PFSK-1 (cell line): ENCODE results near the gene TRIM10.

ENCODE experiments used
- FOXP2 ChIP-seq: optimal IDR thresholded peaks from 2 replicates; pipeline ENCODE3; 2011; ENCODE audit warnings: borderline replicate concordance, control low read depth, inconsistent platforms; ENCODE audit not compliant: insufficient read depth; ENCODE audit errors: extremely low read length, extremely low read depth
- POLR2AphosphoS5 ChIP-seq: IDR thresholded peaks from 2 replicates; pipeline ENCODE4 v1.6.1; 2012; ENCODE audit warnings: low read depth, mild to moderate bottlenecking, control low read depth, low read length, moderate library complexity
- SIN3A ChIP-seq: IDR thresholded peaks from 2 replicates; pipeline ENCODE4 v1.6.1; 2012; ENCODE audit warnings: mild to moderate bottlenecking, low read length, moderate library complexity, borderline replicate concordance; ENCODE audit not compliant: insufficient read depth
- TAF1 ChIP-seq: IDR thresholded peaks from 2 replicates; pipeline ENCODE4 v1.6.1; 2012; ENCODE audit warnings: low read length, control low read depth, borderline replicate concordance; ENCODE audit not compliant: insufficient read depth
- TF ChIP-seq, protein P1 (sequence below), 2 experiments: IDR thresholded peaks; 2 replicates each; pipeline versions ENCODE4 v1.6.1 to v1.8.0; 2011 to 2012; ENCODE audit warnings: low read depth in 2 of 2, low read length in 2 of 2, control low read depth in 1 of 2, inconsistent platforms in 1 of 2, mild to moderate bottlenecking in 1 of 2, moderate library complexity in 1 of 2; ENCODE audit not compliant: insufficient read depth in 1 of 2

Gene TRIM10

DNA sequence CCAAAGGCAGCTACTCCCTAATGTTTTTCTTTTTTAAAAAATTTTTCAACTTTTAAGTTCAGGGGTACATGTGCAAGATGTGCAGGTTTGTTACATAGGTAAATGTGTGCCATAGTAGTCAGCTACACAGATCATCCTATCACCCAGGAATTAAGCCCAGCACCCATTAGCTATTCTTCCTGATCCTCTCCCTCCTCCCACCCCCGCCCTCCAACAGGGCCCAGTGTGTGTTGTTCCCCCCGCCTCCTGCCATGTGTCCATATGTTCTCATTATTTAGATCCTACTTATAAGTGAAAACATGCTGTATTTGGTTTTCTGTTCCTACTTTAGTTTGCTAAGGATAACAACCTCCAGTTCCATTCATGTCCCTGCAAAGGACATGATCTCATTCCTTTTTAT is 14.8 kb upstream of the TRIM10 start:
- TF ChIP-seq TAF1 = no peak
- TF ChIP-seq POLR2AphosphoS5 = no peak
- no peak for TF ChIP-seq FOXP2
- no peak for TF ChIP-seq SIN3A
- TF ChIP-seq, protein P1, sequence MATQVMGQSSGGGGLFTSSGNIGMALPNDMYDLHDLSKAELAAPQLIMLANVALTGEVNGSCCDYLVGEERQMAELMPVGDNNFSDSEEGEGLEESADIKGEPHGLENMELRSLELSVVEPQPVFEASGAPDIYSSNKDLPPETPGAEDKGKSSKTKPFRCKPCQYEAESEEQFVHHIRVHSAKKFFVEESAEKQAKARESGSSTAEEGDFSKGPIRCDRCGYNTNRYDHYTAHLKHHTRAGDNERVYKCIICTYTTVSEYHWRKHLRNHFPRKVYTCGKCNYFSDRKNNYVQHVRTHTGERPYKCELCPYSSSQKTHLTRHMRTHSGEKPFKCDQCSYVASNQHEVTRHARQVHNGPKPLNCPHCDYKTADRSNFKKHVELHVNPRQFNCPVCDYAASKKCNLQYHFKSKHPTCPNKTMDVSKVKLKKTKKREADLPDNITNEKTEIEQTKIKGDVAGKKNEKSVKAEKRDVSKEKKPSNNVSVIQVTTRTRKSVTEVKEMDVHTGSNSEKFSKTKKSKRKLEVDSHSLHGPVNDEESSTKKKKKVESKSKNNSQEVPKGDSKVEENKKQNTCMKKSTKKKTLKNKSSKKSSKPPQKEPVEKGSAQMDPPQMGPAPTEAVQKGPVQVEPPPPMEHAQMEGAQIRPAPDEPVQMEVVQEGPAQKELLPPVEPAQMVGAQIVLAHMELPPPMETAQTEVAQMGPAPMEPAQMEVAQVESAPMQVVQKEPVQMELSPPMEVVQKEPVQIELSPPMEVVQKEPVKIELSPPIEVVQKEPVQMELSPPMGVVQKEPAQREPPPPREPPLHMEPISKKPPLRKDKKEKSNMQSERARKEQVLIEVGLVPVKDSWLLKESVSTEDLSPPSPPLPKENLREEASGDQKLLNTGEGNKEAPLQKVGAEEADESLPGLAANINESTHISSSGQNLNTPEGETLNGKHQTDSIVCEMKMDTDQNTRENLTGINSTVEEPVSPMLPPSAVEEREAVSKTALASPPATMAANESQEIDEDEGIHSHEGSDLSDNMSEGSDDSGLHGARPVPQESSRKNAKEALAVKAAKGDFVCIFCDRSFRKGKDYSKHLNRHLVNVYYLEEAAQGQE (IDR thresholded peaks at IDR 0.05; ENCODE audit: insufficient read depth in 1 of 2, low read depth in 2 of 2, low read length in 2 of 2) = no peak

DNA sequence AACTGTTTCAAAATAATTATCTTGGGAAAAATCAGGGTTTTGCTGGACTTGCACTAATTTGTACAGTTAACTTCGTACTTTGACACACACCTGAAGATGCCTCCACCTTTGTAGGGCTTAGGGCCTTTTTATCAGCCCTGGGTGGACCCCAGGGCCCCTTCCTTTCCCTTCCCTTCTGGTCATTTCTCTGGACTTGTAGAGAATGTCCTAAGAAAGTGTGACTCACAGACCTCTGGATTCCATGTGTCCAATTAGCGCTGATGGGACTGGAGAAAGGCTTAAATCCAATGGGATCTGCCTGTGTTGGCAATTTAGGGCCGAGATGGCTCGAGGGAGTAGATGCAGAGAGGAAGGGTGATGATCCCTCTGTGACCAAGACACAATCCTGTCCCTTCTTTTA is 11.7 kb upstream of the TRIM10 start:
- TF ChIP-seq POLR2AphosphoS5 (no peak), TAF1 (no peak), SIN3A (no peak), FOXP2 (no peak)
- TF ChIP-seq, protein P1 (IDR thresholded peaks at IDR 0.05; ENCODE audit: insufficient read depth in 1 of 2, low read depth in 2 of 2, low read length in 2 of 2) = no peak

DNA sequence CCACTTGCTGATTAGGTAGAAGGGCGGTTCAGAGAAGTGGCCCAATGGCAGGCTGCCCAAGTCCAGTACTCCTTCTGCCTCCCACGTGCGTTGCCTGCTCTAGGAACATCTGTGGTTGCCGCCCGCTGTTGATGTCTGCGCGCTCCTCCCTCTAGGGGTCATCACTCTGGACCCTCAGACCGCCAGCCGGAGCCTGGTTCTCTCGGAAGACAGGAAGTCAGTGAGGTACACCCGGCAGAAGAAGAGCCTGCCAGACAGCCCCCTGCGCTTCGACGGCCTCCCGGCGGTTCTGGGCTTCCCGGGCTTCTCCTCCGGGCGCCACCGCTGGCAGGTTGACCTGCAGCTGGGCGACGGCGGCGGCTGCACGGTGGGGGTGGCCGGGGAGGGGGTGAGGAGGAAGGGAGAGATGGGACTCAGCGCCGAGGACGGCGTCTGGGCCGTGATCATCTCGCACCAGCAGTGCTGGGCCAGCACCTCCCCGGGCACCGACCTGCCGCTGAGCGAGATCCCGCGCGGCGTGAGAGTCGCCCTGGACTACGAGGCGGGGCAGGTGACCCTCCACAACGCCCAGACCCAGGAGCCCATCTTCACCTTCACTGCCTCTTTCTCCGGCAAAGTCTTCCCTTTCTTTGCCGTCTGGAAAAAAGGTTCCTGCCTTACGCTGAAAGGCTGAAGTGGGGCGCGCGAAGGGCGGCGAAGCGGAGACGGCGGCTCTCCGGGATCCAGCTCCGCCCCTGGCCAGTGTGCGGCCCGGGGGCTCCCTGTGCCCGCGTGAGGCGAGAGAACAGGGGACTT is 10.9 kb upstream of the TRIM10 start:
- TF ChIP-seq POLR2AphosphoS5 = no peak
- TF ChIP-seq, protein P1 (IDR thresholded peaks at IDR 0.05; ENCODE audit: insufficient read depth in 1 of 2, low read depth in 2 of 2, low read length in 2 of 2) = no peak
- no peak for TF ChIP-seq FOXP2
- no peak for TF ChIP-seq SIN3A
- TF ChIP-seq TAF1 = no peak

DNA sequence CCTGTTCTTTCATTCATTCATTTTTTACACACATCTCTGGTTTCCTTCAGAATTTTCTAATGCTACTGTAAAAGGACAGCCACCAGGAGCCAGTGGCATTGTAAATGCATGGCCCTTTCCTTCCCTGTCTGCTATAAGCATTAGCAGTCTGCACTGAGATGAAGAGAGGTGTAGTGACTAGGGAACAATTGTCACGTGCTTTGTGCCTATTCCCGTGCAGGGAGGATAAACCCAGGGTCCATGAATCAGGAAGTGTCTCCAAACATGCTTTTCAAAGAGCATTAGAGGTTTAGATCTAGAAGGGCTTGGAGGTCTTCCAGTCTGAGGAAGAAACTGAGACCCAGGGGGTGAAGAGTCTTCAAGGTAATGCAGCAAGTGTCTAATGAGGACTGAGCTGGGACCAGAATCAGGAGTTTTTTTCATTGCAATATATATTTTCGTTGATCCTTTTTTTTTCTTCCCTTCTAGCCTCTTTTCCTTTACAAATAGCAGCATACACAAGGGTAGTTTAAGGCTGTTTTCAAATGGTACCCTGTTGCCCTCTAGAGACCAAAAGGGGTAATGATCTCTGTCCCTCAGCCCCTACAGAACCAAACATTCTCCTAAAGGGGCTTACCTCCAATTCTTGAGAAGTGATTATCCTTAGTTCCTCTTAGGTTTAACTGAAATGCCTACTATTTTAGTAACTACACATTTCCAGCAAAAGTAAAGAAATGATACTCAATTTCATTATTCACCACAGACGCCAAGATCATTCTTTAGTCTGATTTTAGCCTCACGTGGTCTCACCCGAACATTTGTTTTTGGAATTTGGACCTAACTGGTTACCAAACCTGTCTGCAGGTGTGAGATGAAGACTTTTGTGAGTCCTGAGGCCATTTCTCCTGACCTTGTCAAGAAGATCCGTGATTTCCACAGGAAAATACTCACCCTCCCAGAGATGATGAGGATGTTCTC is 8.9 kb upstream of the TRIM10 start:
- TF ChIP-seq TAF1 (no peak), SIN3A (no peak), POLR2AphosphoS5 (no peak), FOXP2 (no peak)

DNA sequence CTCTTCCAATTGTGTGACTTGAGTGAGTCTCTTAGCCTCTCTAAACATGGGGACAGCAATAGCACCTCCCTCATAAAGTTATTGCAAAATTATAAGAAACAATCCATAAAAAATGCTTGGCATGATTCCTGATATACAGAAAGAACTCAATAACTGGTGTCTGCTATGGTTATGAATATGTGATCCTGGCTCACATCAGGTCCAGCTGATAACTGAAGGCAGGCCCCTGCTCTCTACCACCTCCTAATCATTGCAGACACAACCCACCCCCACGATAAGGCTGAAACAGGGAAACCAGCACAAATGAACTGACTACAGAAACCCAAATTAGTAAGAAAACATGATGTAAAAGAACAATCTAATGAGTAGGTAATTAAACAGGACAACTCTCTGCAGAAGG is 7.7 kb upstream of the TRIM10 start:
- no peak for TF ChIP-seq POLR2AphosphoS5
- TF ChIP-seq FOXP2 = no peak
- TF ChIP-seq, protein P1 (IDR thresholded peaks at IDR 0.05; ENCODE audit: insufficient read depth in 1 of 2, low read depth in 2 of 2, low read length in 2 of 2) = no peak
- no peak for TF ChIP-seq SIN3A
- no peak for TF ChIP-seq TAF1
